ENCODE data around the gene ZFP36L1.
A peak's percentile ranks its signal among the peaks of the same experiment; 100 is the strongest.

ZFP36L1 gene

DNA sequence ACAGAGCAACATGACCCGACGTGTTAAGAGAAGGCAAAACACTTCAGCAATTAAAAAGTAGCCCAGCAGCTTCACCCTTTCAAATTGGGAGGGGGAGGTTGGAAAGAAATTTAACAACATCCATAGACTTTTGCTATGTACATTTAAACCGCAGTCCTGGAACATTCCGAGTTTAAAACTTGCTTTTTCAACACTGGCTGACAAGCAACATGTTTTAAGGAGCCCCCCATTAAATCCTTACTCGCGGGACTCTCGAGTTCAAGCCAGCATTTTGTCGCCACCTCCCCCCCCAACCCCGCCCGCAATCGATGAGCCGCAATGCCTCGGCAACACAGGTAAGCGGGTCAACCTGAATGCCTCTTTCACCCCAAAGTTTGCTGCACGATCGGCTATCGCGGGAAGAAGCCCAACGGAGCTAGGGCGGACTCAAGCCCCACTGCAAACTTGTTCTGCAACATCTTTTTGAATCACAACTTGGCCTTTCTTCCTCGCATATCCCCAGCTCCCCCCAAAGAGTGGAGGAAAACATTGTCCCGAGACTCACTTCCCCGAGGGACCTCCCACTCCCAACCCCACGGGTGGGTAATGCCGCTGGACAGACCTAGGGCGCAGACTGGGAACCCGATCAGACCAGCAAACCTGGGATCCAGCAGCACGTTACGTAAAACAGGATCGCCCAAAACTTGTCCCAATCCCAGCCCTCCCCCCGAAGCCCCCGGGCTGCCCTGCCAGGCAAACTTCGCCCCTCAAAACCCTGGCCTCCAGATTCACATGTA lies 777 bp downstream of the ZFP36L1 start:
- TF ChIP-seq, protein P1, sequence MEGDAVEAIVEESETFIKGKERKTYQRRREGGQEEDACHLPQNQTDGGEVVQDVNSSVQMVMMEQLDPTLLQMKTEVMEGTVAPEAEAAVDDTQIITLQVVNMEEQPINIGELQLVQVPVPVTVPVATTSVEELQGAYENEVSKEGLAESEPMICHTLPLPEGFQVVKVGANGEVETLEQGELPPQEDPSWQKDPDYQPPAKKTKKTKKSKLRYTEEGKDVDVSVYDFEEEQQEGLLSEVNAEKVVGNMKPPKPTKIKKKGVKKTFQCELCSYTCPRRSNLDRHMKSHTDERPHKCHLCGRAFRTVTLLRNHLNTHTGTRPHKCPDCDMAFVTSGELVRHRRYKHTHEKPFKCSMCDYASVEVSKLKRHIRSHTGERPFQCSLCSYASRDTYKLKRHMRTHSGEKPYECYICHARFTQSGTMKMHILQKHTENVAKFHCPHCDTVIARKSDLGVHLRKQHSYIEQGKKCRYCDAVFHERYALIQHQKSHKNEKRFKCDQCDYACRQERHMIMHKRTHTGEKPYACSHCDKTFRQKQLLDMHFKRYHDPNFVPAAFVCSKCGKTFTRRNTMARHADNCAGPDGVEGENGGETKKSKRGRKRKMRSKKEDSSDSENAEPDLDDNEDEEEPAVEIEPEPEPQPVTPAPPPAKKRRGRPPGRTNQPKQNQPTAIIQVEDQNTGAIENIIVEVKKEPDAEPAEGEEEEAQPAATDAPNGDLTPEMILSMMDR (IDR thresholded peaks at IDR 0.05; ENCODE audit: insufficient read depth, low read depth, low read length, missing control alignments), result no peak
- no peak for DNase-seq (ENCODE audit: low read depth)
- peak overlapping the region; percentile 99 for H3K4me3 ChIP-seq (ENCODE audit: low read length)

DNA sequence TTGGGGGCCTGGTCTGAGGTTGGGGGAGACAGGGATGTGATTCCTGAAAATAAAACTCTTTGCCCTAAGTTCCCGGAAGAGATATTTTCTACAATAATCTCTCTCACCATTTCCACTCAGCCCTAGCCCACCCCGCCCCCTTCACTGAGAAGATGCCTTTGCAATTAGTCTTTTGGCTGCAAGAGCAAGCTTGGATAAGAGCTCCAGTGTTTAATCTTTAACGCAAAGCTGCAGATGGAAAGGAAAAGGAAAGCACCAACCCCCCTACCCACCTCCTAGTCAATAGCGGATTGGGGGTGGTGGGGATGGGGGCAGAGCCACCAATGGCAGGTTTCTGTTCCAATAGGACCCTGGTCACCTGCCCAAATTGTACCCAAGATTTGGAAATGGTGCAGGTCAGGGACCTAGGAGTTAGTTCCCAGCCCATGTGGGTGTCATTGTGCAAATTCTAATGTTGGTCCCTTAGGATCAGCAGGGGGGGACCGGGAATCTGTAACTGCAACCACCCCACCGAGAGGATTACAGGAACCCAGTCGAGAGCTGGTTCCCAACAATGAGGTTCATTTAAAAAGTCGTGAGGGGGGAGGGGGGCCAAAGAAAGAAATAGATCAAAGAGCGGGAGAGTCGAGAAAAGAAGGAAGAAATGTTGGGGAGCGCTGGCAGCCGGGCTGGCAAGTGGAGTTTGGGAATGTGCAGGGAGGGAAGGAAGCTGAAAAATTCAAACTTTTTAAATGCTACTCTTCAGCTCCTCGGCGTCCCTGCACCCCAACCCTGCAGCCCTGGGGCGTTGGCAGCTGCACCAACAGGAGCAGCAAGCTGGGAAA lies 1.6 kb downstream of the ZFP36L1 start:
- H3K4me3 ChIP-seq (ENCODE audit: low read length), result peak overlapping the region; percentile 99
- TF ChIP-seq, protein P1 (IDR thresholded peaks at IDR 0.05; ENCODE audit: insufficient read depth, low read depth, low read length, missing control alignments), result no peak
- DNase-seq (ENCODE audit: low read depth), result no peak

DNA sequence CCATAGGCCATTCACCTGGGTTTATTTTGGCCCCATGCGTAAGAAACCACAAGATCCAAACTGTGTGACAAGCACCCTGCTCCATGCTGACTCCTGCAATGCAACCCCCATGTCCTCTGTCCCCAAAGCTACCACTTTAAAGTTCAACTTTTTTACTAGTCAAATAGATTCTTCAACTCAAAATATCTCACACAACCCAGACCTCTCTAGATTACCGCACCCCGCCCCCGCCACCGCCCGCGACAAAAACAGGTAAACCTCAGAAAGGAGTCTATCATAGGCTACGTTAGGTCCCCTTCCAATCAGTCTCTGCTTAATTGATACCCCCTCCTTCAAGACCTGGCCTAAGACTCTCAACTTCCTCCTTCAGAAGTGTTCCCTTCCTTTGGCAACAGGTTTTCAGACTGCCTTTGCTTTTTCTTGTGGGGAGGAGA lies 2.2 kb downstream of the ZFP36L1 start:
- TF ChIP-seq, protein P1 (IDR thresholded peaks at IDR 0.05; ENCODE audit: insufficient read depth, low read depth, low read length, missing control alignments), result no peak
- DNase-seq (ENCODE audit: low read depth), result no peak
- H3K4me3 ChIP-seq (ENCODE audit: low read length), result peak overlapping the region; percentile 99

DNA sequence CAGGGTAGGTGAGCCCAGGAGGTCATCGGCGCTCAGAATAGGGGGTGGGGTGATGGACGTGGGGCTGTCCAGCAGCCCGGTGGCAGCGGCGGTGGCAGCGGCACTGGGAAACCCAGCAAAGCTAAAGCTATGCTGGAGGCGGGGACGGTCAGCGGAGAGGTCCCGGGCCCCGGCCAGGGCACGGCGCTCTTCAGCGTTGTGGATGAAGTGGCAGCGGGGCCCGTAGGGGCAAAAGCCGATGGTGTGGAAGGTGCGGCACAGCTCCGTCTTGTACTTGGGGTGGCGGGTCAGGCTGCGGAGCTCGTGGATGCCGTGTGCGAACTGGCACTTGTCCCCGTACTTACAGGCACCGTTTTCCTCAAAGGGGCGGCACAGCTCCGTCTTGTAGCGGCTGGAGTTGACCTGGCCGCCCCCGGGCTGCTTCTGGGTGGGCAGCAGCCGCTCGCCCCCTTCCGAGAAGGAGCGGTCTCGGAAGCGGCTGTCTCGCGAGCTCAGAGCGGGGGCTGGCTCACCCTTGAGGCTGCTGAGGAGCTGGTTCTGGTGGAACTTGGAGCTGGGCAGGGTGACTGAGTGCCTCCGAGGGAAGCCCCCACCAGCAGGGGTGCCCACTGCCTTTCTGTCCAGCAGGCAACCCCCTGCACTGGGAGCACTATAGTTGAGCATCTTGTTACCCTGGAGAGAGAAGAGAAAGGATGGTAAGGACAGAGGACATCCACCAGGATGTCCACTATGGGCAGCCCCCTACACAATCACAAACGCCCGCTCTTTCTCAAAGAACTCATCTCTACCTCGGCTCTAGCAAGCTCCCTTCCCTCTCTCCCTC lies 2.8 kb downstream of the ZFP36L1 start:
- no peak for DNase-seq (ENCODE audit: low read depth)
- TF ChIP-seq, protein P1 (IDR thresholded peaks at IDR 0.05; ENCODE audit: insufficient read depth, low read depth, low read length, missing control alignments), result no peak
- peak overlapping the region; percentile 99 for H3K4me3 ChIP-seq (ENCODE audit: low read length)

DNA sequence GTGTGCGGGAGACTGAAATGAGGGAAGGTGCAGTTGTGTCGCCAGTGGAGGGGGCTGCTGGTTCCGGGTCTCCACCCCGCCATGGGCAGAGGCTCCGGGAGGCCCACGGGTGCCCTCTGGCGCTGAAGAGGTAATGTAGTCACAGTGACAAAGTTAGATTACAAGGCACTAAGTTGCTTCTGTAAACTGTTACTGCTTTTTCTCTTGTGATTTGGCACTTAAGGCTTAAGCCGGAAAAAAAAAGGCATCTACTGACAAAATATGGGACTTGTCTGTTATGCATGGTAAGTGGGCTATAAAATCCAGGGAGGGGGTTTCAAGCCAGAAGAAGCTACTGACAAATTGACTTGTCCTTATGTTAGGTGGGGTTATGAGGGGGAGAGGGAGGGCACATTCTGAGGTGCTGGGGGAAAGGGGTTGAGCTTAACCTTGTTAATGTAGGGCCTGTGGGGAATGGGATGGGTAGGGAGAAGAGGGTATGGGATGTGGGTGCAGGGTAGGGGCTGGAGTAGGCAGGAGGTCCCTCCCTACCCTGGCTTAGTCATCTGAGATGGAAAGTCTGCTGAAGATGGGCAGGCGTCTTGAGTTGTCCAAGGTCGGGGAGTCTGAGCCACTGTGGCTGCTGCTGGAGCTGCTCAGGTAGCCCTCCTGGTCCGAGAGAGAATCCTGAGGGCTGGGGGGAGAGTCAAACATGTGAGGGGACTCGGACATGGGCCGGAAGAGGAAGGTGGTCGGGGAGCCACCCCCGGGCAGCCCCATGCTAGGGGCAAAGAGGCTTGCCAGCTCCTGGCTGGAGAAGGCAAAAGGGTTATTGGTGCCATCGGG lies 3.7 kb downstream of the ZFP36L1 start:
- peak; percentile 70 for DNase-seq (ENCODE audit: low read depth)
- TF ChIP-seq, protein P1 (IDR thresholded peaks at IDR 0.05; ENCODE audit: insufficient read depth, low read depth, low read length, missing control alignments), result peak; percentile 59
- peak overlapping the region; percentile 99 for H3K4me3 ChIP-seq (ENCODE audit: low read length)
